ENCODE data around the gene SPESP1. TPM values are rescaled to one million over a fixed set of nuclear protein-coding genes. Genes with fewer than 3 reads are reported as not detected.

The SPESP1 gene
- total and polyA plus RNA-seq, 2 of the 8 experiments (the other 6 are each of a cell fraction or from before 2014, with no cell fraction given): not detected

GRCh38 chr15:68921926-68922325 is 8.4 kb upstream of the SPESP1 start (continued):
- TF ChIP-seq SAP30 (IDR thresholded peaks at IDR 0.05; ENCODE audit: insufficient read depth, insufficient replicate concordance, low read length): no peak
- TF ChIP-seq EZH2 (IDR thresholded peaks at IDR 0.05; ENCODE audit: low read depth, low read length, severe bottlenecking): no peak
- TF ChIP-seq CBX5 (IDR thresholded peaks at IDR 0.05; ENCODE audit: low read depth, low read length): no peak
- TF ChIP-seq BCL11A (IDR thresholded peaks at IDR 0.05; ENCODE audit: low read depth in 2 of 2, low read length in 2 of 2): no peak
- no peak for TF ChIP-seq TEAD4 (IDR thresholded peaks at IDR 0.05; ENCODE audit: low read depth, low read length)
- TF ChIP-seq CHD7 (IDR thresholded peaks at IDR 0.05; ENCODE audit: insufficient replicate concordance, low read length): no peak
